GM21825 (cell line): Measurements from ENCODE around the gene GPR157.

ENCODE experiments used
- ATAC-seq: cut with Tn5 transposase; IDR thresholded peaks from one replicate; pipeline ENCODE4 v1.9.1; 2021; ENCODE audit warnings: mild to moderate bottlenecking, moderate library complexity; ENCODE audit not compliant: unreplicated experiment

Gene GPR157

GRCh38 chr1:9065213-9065751, 63.6 kb downstream of the GPR157 start:
- ATAC-seq = no peak

- no peak for ATAC-seq
Observed at GRCh38 chr1:9062846-9063245, 66.1 kb downstream of the GPR157 start.

DNA sequence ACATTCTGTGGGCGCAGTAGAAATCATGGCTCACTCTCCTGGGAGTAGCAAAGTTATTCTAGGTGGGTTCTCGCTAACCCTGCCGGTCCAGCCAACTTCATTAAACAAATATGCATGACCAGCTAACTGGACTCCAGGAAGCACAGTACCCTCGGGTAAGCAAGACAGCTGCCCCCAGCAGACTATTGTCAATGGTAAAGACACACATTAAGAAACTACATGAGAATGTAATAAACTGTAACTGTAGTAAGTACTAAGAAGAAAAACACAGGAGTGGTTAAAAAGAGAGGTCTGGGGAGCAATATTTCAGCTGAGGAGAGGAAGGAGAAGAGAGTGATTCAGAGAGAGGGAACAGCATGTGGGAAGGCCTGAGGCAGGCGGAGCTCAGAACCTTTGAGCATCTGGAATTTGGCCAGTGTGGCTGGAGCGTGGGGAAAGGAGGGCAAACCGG, 66.9 kb downstream of the GPR157 start:
- no peak for ATAC-seq

DNA sequence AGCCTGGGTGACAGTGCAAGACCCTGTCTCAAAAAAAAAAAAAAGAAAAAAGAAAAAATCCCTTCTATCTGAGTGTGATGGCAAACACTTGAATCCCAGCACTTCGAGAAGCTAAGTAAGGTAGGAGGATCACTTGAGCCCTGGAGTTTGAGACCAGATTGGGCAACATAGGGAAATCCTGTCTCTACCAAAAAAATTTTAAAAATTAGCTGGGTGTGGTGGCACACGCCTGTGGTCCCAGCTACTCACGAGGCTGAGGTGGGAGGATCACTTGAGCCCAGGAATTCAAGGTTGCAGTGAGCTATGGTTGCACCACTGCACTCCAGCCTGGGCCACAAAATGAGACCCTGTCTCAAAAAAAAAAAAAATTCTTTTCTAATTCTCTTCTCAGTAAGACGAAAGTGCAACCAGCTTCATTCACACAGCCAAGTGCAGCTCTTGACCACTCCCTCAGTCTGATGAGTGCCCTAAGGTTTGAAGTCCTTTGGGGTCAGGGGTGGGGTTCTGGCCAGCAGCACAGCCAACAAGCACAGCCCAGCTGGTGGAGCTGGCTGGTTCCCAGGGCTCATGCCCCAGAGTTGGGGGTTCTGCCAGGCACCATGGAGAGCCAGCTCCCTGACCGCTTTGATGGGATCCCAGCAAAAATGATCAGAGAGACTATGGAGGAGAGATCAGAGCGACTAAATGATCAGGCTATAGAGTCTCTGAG, 67.5 kb downstream of the GPR157 start:
- ATAC-seq = no peak

DNA sequence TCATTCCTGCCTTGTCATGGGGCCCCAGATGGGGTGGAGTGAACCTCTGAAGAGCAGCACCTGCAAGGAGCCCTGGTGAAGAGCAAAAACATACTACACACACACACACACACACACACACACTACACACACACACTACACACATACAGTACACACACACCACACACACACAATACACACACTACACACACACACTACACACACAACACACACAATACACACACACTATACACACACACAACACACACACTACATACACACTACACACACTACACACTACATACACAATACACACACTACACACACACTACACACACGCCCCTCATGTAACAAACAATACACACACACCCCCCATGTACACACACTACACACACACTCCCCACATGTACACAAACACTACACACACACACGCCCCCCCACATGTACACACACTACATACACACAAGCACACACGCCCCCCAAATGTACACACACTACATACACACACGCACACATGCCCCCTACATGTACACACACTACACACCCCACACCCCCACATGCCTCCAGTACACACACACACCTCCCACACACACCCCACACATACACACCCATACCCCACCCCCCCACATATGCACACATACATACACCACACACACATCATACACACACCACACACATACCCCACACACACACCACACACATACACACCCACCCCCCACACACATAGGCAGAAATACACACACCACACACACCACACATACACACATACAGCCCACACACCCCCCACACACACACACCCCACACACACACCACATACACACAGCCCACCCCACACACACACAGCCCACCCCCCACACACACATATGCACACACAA, 68.8 kb downstream of the GPR157 start:
- ATAC-seq = no peak

GRCh38 chr1:9058465-9058864, 70.4 kb downstream of the GPR157 start:
- no peak for ATAC-seq

- ATAC-seq = no peak
Observed at GRCh38 chr1:9057851-9058250, 71.1 kb downstream of the GPR157 start.

DNA sequence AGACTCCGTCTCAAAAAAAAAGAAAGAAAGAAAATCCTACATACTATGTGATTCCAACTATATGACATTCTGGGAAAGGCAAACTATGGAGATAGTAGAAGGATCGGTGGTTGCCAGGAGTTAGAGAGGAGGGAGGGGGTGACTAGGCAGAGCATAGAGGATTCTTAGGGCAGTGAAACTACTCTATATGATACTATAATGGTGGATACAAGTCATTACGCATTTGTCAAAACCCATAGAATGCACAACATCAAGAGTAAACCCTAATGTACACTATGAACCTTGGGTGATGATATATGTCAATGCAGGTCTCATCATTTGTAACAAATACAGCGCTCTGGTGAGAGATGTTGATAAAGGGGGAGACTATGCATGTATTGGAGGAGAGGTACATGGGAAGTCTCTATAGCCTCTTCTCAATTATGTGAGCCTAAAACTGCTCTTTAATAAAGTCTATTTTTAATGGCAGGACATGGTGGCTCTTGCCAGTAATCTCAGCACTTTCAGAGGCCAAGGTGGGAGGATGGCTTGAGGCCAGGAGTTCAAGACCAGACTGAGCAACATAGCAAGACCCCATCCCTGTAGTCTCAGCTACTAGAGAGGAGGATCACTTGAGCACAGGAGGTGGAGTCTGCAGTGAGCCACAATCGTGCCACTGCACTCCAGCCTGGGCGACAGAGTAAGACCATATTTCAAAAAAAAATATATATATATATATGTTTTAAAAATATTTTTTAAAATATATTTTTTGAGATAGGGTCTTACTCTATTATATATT, 76.4 kb downstream of the GPR157 start:
- ATAC-seq = no peak

DNA sequence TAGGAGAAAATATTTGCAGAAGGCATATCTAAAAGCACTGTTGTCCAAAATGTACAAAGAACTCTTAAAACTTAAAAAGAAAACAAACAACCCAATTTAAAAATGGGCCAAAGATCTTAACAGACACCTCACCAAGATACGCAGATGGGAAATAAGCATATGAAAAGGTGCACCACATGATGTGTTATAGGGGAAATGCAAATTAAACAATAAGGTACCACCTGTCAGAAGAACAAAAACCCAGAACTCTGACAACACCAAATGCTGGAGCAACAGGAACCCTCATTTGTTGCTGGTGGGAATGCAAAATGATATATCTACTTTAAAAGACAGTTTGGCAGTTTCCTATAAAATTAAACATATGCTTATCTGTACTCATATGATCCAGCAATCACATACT, 77.5 kb downstream of the GPR157 start:
- ATAC-seq = no peak

GRCh38 chr1:9050803-9051202, 78.1 kb downstream of the GPR157 start:
- no peak for ATAC-seq
